ENCODE measurements around the gene STRIP2. TPM values are rescaled to one million over a fixed set of nuclear protein-coding genes. Genes with fewer than 3 reads are reported as not detected.

Gene STRIP2
- total RNA-seq, 1 donor from 2014 or later, result 6.9 TPM

GRCh38 chr7:129422727-129423126, 11.5 kb upstream of the STRIP2 start:
- DNase-seq (ENCODE audit: low read depth), result no peak
- TF ChIP-seq, protein P1, sequence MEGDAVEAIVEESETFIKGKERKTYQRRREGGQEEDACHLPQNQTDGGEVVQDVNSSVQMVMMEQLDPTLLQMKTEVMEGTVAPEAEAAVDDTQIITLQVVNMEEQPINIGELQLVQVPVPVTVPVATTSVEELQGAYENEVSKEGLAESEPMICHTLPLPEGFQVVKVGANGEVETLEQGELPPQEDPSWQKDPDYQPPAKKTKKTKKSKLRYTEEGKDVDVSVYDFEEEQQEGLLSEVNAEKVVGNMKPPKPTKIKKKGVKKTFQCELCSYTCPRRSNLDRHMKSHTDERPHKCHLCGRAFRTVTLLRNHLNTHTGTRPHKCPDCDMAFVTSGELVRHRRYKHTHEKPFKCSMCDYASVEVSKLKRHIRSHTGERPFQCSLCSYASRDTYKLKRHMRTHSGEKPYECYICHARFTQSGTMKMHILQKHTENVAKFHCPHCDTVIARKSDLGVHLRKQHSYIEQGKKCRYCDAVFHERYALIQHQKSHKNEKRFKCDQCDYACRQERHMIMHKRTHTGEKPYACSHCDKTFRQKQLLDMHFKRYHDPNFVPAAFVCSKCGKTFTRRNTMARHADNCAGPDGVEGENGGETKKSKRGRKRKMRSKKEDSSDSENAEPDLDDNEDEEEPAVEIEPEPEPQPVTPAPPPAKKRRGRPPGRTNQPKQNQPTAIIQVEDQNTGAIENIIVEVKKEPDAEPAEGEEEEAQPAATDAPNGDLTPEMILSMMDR (conservative IDR thresholded peaks at IDR 0.05; ENCODE audit: low read depth, low read length), result no peak
- H3K4me3 ChIP-seq (ENCODE audit: low read depth, low read length), result no peak overlapping the region

- TF ChIP-seq, protein P1 (conservative IDR thresholded peaks at IDR 0.05; ENCODE audit: low read depth, low read length), result no peak
- no peak overlapping the region for H3K4me3 ChIP-seq (ENCODE audit: low read depth, low read length)
- no peak for DNase-seq (ENCODE audit: low read depth)
These were observed 10.4 kb upstream of the STRIP2 start for GRCh38 chr7:129423700-129424410.

DNA sequence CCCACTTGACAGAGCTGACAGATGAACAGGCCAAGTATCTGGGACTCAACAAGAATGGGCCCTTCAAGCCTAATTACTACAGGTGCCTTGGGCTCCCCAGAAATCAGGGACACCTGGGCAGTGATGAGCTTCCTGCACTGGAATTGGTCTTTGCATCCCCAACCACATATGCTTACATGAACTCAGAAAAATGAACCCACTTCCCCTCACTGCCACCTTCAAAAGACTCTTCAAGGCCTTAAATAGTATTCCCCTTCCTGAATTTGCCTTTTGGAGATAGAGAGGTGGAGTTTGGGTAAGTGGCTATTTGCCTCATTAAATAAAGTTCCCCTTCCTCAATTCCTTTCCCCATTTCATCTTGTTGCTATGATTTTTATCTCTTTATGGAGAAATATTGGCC, 7.8 kb upstream of the STRIP2 start:
- DNase-seq (ENCODE audit: low read depth), result no peak
- no peak overlapping the region for H3K4me3 ChIP-seq (ENCODE audit: low read depth, low read length)
- TF ChIP-seq, protein P1 (conservative IDR thresholded peaks at IDR 0.05; ENCODE audit: low read depth, low read length), result no peak

DNA sequence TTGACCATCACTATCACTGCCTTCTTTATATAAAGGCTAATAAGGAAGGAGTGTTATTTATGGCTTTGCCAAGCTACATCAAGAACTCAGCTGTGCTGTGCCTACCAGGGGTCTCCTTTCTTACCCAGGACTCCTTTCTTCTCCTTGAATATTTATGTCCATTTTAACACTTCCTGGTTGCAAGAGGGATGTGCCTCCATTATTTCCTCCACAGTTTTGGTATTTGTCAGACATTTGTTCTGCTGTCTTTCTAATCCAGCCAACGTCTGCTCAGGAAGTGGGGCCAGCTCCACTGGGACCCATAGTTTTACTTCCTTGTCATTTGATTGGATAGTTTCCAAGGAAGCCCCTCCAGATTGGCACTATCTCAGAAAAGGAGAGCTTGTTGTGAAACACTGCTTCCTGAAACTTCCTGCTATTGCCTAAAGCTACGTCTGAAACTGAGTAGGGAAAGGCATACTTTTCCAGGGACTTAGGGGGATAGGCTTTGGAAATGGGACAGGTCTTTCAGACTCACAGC, 6.6 kb upstream of the STRIP2 start:
- no peak for DNase-seq (ENCODE audit: low read depth)
- TF ChIP-seq, protein P1 (conservative IDR thresholded peaks at IDR 0.05; ENCODE audit: low read depth, low read length), result no peak
- H3K4me3 ChIP-seq (ENCODE audit: low read depth, low read length), result no peak overlapping the region

GRCh38 chr7:129431911-129432643, 2.2 kb upstream of the STRIP2 start:
- DNase-seq (ENCODE audit: low read depth), result no peak
- TF ChIP-seq, protein P1 (conservative IDR thresholded peaks at IDR 0.05; ENCODE audit: low read depth, low read length), result no peak
- H3K4me3 ChIP-seq (ENCODE audit: low read depth, low read length), result no peak overlapping the region

- TF ChIP-seq, protein P1 (conservative IDR thresholded peaks at IDR 0.05; ENCODE audit: low read depth, low read length), result no peak
- H3K4me3 ChIP-seq (ENCODE audit: low read depth, low read length), result peak overlapping the region; percentile 81
- DNase-seq (ENCODE audit: low read depth), result no peak
These were observed 565 bp downstream of the STRIP2 start for GRCh38 chr7:129434675-129435318.

Measured in epithelial cell of proximal tubule (primary cell).